Right atrium auricular region (tissue), 2 donors: Measurements from ENCODE around the gene FAM76A. TPM values are rescaled to one million over a fixed set of nuclear protein-coding genes. Genes with fewer than 3 reads are reported as not detected.

Source experiments
- DNase-seq: peaks from one replicate; pipeline ENCODE4 v3.0.0-alpha.2; 2019; ENCODE audit warnings: low spot score
- H3K27ac ChIP-seq, 2 donors: fragments of 200-600 bp; sonication (generic); 1 replicate in 1 of 2; 2 replicates in 1 of 2; pipeline ENCODE4 v1.5.1; 2016 to 2019
- H3K27me3 ChIP-seq, 2 donors: fragments of 200-600 bp; sonication (generic); one replicate each; pipeline versions ENCODE4 v1.5.1 to v1.6.0; 2017 to 2019
- H3K36me3 ChIP-seq: fragments of 200-600 bp; sonication (generic); one replicate; pipeline ENCODE4 v1.5.1; 2016
- H3K4me1 ChIP-seq, 2 donors: fragments of 200-600 bp; sonication (generic); one replicate each; pipeline versions ENCODE4 v1.5.1 to v1.6.0; 2017 to 2019
- H3K4me3 ChIP-seq, 2 donors: fragments of 200-600 bp; sonication (generic); 1 replicate in 1 of 2; 2 replicates in 1 of 2; pipeline ENCODE4 v1.5.1; 2017 to 2019; ENCODE audit warnings: mild to moderate bottlenecking in 1 of 2, moderate library complexity in 1 of 2
- H3K9me3 ChIP-seq, 2 donors: fragments of 200-600 bp; sonication (generic); one replicate each; pipeline ENCODE4 v1.5.1; 2019
- total RNA-seq, 2 donors: library from RNA; depleted of rRNA; stranded (reverse); fragments of >200 nt; gene quantifications; one replicate each; pipeline ENCODE4 v1.1.0, GENCODE V29; 2016
- TF ChIP-seq, protein P1 (sequence below), 2 donors: fragments of 200-600 bp; sonication (generic); IDR thresholded peaks; one replicate each; pipeline ENCODE4 v1.5.1; 2019; ENCODE audit warnings: antibody characterized with exemption in 2 of 2

The FAM76A gene
- total RNA-seq, 2 donors from 2014 or later, result 9.8 to 11.3 TPM

DNA sequence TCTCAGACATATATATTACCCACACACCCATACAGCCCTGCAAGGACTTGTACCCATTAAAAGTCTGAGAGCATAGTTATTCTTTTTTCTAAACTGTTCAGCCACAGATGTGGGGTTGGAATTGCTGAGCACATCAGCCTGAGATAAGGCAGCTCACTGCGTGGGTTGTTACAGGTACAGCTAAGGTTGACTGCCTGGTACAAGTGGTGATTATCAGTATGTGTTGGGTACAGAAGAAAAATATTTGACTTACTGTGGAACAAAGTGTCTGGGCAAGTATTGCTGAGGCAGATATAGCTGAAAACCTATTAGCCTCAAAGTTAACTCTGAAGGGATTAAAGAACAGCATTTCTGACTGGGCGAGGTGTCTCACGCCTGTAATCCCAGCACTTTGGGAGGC, 52.3 kb downstream of the FAM76A start:
- DNase-seq, result no peak
- H3K27me3 ChIP-seq, result no peaks in the 10 kb centered on the region
- no peaks in the 10 kb centered on the region for H3K9me3 ChIP-seq
- no peaks in the 10 kb centered on the region for H3K36me3 ChIP-seq
- no peak overlapping the region for H3K27ac ChIP-seq
- H3K4me1 ChIP-seq, result peaks cover 0 to 30% of the 10 kb centered on the region in 2 donors
- TF ChIP-seq, protein P1, sequence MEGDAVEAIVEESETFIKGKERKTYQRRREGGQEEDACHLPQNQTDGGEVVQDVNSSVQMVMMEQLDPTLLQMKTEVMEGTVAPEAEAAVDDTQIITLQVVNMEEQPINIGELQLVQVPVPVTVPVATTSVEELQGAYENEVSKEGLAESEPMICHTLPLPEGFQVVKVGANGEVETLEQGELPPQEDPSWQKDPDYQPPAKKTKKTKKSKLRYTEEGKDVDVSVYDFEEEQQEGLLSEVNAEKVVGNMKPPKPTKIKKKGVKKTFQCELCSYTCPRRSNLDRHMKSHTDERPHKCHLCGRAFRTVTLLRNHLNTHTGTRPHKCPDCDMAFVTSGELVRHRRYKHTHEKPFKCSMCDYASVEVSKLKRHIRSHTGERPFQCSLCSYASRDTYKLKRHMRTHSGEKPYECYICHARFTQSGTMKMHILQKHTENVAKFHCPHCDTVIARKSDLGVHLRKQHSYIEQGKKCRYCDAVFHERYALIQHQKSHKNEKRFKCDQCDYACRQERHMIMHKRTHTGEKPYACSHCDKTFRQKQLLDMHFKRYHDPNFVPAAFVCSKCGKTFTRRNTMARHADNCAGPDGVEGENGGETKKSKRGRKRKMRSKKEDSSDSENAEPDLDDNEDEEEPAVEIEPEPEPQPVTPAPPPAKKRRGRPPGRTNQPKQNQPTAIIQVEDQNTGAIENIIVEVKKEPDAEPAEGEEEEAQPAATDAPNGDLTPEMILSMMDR (IDR thresholded peaks at IDR 0.05), result no peak
- no peak overlapping the region for H3K4me3 ChIP-seq

DNA sequence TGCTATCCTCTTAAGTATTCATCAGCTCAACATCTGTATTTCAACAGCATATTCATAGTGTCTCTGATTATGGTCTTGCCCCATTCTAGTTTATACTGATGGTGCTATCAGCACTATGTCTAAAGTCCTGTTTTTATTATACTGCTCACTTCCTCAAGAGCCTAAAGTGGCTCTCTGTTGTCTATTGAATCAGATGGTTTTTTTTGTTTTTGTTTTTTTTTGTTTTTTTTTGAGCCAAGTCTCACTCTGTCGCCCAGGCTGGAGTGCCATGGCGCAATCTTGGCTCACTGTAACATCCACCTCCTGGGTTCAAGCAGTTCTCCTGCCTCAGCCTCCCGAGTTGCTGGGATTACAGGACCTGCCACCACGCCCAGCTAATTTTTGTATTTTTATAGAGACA, 53.4 kb downstream of the FAM76A start:
- Histone ChIP-seq H3K4me3 (no peak overlapping the region), H3K27me3 (no peaks in the 10 kb centered on the region), H3K36me3 (no peaks in the 10 kb centered on the region), H3K4me1 (peaks cover 0 to 27% of the 10 kb centered on the region in 2 donors), H3K9me3 (no peaks in the 10 kb centered on the region), H3K27ac (no peak overlapping the region)
- no peak for DNase-seq
- TF ChIP-seq, protein P1 (IDR thresholded peaks at IDR 0.05), result no peak

DNA sequence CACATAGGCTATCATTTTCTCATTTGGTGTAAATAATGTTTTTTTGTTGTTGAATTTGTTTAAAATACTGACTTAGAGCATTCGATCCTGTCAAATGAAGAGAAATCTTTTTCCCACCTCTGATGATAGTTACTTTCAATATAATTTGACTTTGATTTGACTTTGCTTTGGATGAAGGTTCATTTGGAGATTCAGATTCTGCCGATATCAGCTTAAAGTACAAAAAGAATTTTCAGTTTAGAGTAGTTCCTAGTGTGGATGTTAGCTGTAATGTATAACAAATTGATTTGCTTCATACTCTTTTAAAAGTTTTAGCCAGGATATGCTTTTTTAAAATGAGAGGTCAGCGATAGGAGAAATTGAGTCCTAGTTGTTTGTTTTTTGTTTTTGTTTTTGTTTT, 57.2 kb downstream of the FAM76A start:
- TF ChIP-seq, protein P1 (IDR thresholded peaks at IDR 0.05), result no peak
- H3K27ac ChIP-seq, result no peak overlapping the region
- H3K36me3 ChIP-seq, result no peaks in the 10 kb centered on the region
- no peak overlapping the region for H3K4me3 ChIP-seq
- H3K27me3 ChIP-seq, result no peaks in the 10 kb centered on the region
- no peaks in the 10 kb centered on the region for H3K9me3 ChIP-seq
- no peak for DNase-seq
- peaks cover 0 to 23% of the 10 kb centered on the region in 2 donors for H3K4me1 ChIP-seq

DNA sequence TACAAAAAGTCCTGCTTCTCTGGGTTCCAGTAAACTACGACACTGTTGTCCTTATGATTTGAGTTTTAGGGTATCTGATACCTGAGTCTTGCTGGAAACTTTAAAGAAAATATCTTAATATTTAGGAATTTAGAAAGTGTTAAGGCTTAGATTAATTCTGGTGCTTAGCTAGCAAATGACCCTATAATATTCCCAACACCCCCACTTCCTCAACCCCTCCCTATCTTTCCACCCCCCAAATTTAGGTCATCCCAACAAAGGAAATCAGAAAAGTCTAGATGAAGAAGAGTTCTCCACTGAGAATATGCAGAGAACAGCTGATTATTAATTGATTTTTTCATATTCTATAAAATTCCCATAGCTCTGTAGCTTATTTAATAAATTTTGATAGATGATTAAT, 58.9 kb downstream of the FAM76A start:
- Histone ChIP-seq H3K9me3 (no peaks in the 10 kb centered on the region), H3K27me3 (no peaks in the 10 kb centered on the region), H3K27ac (no peak overlapping the region), H3K4me3 (no peak overlapping the region), H3K4me1 (peaks cover 0 to 40% of the 10 kb centered on the region in 2 donors), H3K36me3 (no peaks in the 10 kb centered on the region)
- no peak for DNase-seq
- TF ChIP-seq, protein P1 (IDR thresholded peaks at IDR 0.05), result no peak

DNA sequence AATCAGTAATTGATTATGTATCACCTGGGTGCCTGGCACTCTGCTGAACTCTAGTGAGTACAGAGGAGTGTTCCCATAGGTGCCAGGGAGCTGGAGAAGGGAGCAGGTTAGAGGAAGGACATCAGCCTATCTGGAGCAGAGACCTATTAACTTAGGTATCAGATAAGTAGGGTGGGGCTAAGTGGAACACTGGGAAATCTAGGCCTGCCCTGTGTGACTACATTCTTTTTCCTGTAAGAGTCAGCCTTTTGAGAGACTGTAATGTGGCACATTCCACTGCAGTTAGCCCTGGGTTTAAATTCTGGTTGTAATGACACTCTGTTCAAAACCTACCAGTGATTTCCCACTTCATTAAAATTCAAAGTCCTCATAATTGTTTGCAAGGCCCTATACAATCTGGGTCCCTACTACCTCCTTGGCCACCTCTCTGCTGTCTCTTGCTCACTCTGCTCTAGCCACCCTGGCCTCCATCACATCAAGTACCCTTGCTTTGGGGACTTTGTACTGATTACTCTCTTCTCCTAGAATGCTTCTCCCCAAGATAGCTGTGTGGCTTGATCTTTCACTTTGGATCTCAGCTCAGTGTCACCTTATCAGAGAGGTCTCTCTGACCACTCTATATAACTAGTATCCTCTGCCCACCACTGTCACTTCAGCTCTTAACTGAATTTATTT, 60.2 kb downstream of the FAM76A start:
- H3K27ac ChIP-seq, result no peak overlapping the region

More for the DNA sequence above, 60.2 kb downstream of the FAM76A start:
- peaks cover 0 to 48% of the 10 kb centered on the region in 2 donors for H3K4me1 ChIP-seq
- H3K36me3 ChIP-seq, result peaks cover 10% of the 10 kb centered on the region
- no peak overlapping the region for H3K4me3 ChIP-seq
- no peaks in the 10 kb centered on the region for H3K9me3 ChIP-seq
- DNase-seq, result no peak
- TF ChIP-seq, protein P1 (IDR thresholded peaks at IDR 0.05), result no peak
- H3K27me3 ChIP-seq, result no peaks in the 10 kb centered on the region
